ENCODE results near the gene ENOX1.

ENOX1 gene

GRCh38 chr13:43495732-43496131 lies 291.0 kb downstream of the ENOX1 start:
- peaks cover 16% of the 10 kb centered on the region for H3K9me3 Mint-ChIP-seq
- no peak overlapping the region for H3K4me3 Mint-ChIP-seq
- no peaks in the 10 kb centered on the region for H3K27me3 Mint-ChIP-seq (ENCODE audit: low read depth)
- no peaks in the 10 kb centered on the region for H3K36me3 Mint-ChIP-seq (ENCODE audit: low read depth)
- no peaks in the 10 kb centered on the region for H3K4me1 Mint-ChIP-seq
- no peak overlapping the region for H3K27ac Mint-ChIP-seq
- no peak for TF ChIP-seq CTCF (IDR thresholded peaks at IDR 0.05; ENCODE audit: unreplicated experiment in 3 of 3)

- TF ChIP-seq CTCF (IDR thresholded peaks at IDR 0.05; ENCODE audit: unreplicated experiment in 3 of 3): no peak
- Mint-ChIP-seq H3K27ac (no peak overlapping the region), H3K36me3 (ENCODE audit: low read depth) (no peaks in the 10 kb centered on the region), H3K27me3 (ENCODE audit: low read depth) (no peaks in the 10 kb centered on the region), H3K4me1 (no peaks in the 10 kb centered on the region), H3K9me3 (peaks cover 5% of the 10 kb centered on the region), H3K4me3 (no peak overlapping the region)
These were observed 292.6 kb downstream of the ENOX1 start for GRCh38 chr13:43494206-43494605.

GRCh38 chr13:43493496-43494000 lies 293.2 kb downstream of the ENOX1 start:
- H3K4me3 Mint-ChIP-seq: no peak overlapping the region

GRCh38 chr13:43492745-43493144 lies 294.0 kb downstream of the ENOX1 start:
- H3K36me3 Mint-ChIP-seq (ENCODE audit: low read depth): no peaks in the 10 kb centered on the region
- no peak overlapping the region for H3K27ac Mint-ChIP-seq
- H3K4me1 Mint-ChIP-seq: no peaks in the 10 kb centered on the region
- peaks cover 3% of the 10 kb centered on the region for H3K9me3 Mint-ChIP-seq
- H3K27me3 Mint-ChIP-seq (ENCODE audit: low read depth): no peaks in the 10 kb centered on the region
- no peak overlapping the region for H3K4me3 Mint-ChIP-seq
- no peak for TF ChIP-seq CTCF (IDR thresholded peaks at IDR 0.05; ENCODE audit: unreplicated experiment in 3 of 3)

More at GRCh38 chr13:43493496-43494000, 293.2 kb downstream of the ENOX1 start:
- Mint-ChIP-seq H3K9me3 (peaks cover 3% of the 10 kb centered on the region), H3K27me3 (ENCODE audit: low read depth) (no peaks in the 10 kb centered on the region), H3K36me3 (ENCODE audit: low read depth) (no peaks in the 10 kb centered on the region), H3K4me1 (no peaks in the 10 kb centered on the region), H3K27ac (no peak overlapping the region)
- no peak for TF ChIP-seq CTCF (IDR thresholded peaks at IDR 0.05; ENCODE audit: unreplicated experiment in 3 of 3)

- H3K27ac Mint-ChIP-seq: no peak overlapping the region
These were observed 294.5 kb downstream of the ENOX1 start for GRCh38 chr13:43492311-43492710.

More at GRCh38 chr13:43492311-43492710, 294.5 kb downstream of the ENOX1 start:
- no peaks in the 10 kb centered on the region for H3K27me3 Mint-ChIP-seq (ENCODE audit: low read depth)
- peaks cover 3% of the 10 kb centered on the region for H3K9me3 Mint-ChIP-seq
- H3K4me1 Mint-ChIP-seq: no peaks in the 10 kb centered on the region
- H3K36me3 Mint-ChIP-seq (ENCODE audit: low read depth): no peaks in the 10 kb centered on the region
- no peak overlapping the region for H3K4me3 Mint-ChIP-seq
- TF ChIP-seq CTCF (IDR thresholded peaks at IDR 0.05; ENCODE audit: unreplicated experiment in 3 of 3): no peak
